Measurements from ENCODE around the gene SERPINB6. TPM values are rescaled to one million over a fixed set of nuclear protein-coding genes. Genes with fewer than 3 reads are reported as not detected.

Gene SERPINB6
- total and polyA plus RNA-seq, 9 of the 15 experiments (the other 6 are each of a cell fraction or from before 2014, with no cell fraction given) = 86.6 to 211 (median 143) TPM

DNA sequence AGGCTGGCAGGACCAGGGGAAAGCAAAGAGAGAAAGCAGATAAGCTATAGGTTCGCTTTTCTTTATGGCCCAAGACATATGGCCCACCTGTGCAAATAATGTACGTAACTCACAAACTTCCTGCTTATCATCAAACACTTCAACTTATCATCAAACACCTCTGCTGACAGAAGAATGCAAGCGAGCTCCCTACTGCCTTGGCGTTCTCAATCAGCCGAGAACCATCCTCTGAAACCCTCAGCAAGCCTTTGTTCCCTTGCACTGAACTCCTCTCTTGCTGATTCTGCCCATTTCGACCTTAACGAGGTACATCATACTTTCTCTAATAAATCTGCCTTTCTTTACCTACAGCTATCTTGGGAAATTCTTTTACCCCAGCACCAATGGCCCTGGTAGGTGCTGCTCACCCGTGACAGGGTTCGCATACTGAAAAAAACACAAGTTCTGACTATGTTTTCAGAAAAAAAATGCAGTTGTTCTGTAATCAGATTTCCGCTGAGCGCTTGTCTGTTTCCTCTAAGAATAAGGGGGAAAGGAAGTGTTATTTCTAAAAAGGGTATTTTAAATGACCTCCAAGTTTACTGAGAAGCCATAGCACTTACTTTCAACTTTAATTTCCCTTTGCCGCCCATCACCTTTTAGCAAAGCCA lies 28.3 kb downstream of the SERPINB6 start (continued):
- TF ChIP-seq, protein P1, sequence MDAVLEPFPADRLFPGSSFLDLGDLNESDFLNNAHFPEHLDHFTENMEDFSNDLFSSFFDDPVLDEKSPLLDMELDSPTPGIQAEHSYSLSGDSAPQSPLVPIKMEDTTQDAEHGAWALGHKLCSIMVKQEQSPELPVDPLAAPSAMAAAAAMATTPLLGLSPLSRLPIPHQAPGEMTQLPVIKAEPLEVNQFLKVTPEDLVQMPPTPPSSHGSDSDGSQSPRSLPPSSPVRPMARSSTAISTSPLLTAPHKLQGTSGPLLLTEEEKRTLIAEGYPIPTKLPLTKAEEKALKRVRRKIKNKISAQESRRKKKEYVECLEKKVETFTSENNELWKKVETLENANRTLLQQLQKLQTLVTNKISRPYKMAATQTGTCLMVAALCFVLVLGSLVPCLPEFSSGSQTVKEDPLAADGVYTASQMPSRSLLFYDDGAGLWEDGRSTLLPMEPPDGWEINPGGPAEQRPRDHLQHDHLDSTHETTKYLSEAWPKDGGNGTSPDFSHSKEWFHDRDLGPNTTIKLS (IDR thresholded peaks at IDR 0.05; ENCODE audit: borderline replicate concordance, low read depth) = no peak
- TF ChIP-seq KLF10 (CRISPR knock-in tag; IDR thresholded peaks at IDR 0.05) (no peak), RBM15 (IDR thresholded peaks at IDR 0.05; ENCODE audit: insufficient read depth, low read length) (no peak), LCOR (CRISPR knock-in tag; IDR thresholded peaks at IDR 0.05) (no peak), HNRNPK (IDR thresholded peaks at IDR 0.05; ENCODE audit: low read depth, low read length, poor library complexity, severe bottlenecking) (no peak), POU5F1 (IDR thresholded peaks at IDR 0.05; ENCODE audit: borderline replicate concordance, low read depth, low read length, partially characterized antibody) (no peak), RBFOX2 (IDR thresholded peaks at IDR 0.05; ENCODE audit: low read depth, low read length) (no peak), RBM39 (optimal IDR thresholded peaks at IDR 0.05; ENCODE audit: low read depth, low read length) (no peak), ZZZ3 (IDR thresholded peaks at IDR 0.05) (no peak), BACH1 (tag; IDR thresholded peaks at IDR 0.05) (no peak), ZKSCAN1 (IDR thresholded peaks at IDR 0.05; ENCODE audit: low read depth, low read length) (no peak), STAG1 (CRISPR knock-in tag; IDR thresholded peaks at IDR 0.05; ENCODE audit: borderline replicate concordance) (no peak), ZNF778 (CRISPR knock-in tag; IDR thresholded peaks at IDR 0.05) (no peak), KDM1A (IDR thresholded peaks at IDR 0.05) (0 out of 4 replicates have a peak, but pooled peaks of 1 of the 2 experiments have one; percentile 10), BHLHE40 (IDR thresholded peaks at IDR 0.05; ENCODE audit: low read length) (no peak), ZNF239 (CRISPR knock-in tag; IDR thresholded peaks at IDR 0.05) (no peak), ZNF644 (tag; IDR thresholded peaks at IDR 0.05; ENCODE audit: low read depth) (no peak)
- TF ChIP-seq, protein P2, sequence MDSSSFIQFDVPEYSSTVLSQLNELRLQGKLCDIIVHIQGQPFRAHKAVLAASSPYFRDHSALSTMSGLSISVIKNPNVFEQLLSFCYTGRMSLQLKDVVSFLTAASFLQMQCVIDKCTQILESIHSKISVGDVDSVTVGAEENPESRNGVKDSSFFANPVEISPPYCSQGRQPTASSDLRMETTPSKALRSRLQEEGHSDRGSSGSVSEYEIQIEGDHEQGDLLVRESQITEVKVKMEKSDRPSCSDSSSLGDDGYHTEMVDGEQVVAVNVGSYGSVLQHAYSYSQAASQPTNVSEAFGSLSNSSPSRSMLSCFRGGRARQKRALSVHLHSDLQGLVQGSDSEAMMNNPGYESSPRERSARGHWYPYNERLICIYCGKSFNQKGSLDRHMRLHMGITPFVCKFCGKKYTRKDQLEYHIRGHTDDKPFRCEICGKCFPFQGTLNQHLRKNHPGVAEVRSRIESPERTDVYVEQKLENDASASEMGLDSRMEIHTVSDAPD (CRISPR knock-in tag; IDR thresholded peaks at IDR 0.05) = no peak
- TF ChIP-seq, protein P3, sequence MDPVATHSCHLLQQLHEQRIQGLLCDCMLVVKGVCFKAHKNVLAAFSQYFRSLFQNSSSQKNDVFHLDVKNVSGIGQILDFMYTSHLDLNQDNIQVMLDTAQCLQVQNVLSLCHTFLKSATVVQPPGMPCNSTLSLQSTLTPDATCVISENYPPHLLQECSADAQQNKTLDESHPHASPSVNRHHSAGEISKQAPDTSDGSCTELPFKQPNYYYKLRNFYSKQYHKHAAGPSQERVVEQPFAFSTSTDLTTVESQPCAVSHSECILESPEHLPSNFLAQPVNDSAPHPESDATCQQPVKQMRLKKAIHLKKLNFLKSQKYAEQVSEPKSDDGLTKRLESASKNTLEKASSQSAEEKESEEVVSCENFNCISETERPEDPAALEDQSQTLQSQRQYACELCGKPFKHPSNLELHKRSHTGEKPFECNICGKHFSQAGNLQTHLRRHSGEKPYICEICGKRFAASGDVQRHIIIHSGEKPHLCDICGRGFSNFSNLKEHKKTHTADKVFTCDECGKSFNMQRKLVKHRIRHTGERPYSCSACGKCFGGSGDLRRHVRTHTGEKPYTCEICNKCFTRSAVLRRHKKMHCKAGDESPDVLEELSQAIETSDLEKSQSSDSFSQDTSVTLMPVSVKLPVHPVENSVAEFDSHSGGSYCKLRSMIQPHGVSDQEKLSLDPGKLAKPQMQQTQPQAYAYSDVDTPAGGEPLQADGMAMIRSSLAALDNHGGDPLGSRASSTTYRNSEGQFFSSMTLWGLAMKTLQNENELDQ (CRISPR knock-in tag; IDR thresholded peaks at IDR 0.05; ENCODE audit: borderline replicate concordance) = no peak
- TF ChIP-seq, protein P4, sequence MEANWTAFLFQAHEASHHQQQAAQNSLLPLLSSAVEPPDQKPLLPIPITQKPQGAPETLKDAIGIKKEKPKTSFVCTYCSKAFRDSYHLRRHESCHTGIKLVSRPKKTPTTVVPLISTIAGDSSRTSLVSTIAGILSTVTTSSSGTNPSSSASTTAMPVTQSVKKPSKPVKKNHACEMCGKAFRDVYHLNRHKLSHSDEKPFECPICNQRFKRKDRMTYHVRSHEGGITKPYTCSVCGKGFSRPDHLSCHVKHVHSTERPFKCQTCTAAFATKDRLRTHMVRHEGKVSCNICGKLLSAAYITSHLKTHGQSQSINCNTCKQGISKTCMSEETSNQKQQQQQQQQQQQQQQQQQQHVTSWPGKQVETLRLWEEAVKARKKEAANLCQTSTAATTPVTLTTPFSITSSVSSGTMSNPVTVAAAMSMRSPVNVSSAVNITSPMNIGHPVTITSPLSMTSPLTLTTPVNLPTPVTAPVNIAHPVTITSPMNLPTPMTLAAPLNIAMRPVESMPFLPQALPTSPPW (CRISPR knock-in tag; IDR thresholded peaks at IDR 0.05) = no peak
- TF ChIP-seq, protein P5, sequence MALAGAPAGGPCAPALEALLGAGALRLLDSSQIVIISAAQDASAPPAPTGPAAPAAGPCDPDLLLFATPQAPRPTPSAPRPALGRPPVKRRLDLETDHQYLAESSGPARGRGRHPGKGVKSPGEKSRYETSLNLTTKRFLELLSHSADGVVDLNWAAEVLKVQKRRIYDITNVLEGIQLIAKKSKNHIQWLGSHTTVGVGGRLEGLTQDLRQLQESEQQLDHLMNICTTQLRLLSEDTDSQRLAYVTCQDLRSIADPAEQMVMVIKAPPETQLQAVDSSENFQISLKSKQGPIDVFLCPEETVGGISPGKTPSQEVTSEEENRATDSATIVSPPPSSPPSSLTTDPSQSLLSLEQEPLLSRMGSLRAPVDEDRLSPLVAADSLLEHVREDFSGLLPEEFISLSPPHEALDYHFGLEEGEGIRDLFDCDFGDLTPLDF (CRISPR knock-in tag; IDR thresholded peaks at IDR 0.05) = no peak

Data from K562 (cell line).